Measurements from ENCODE around the gene SGSM2. TPM values are rescaled to one million over a fixed set of nuclear protein-coding genes. Genes with fewer than 3 reads are reported as not detected.

The SGSM2 gene
- total RNA-seq, 1 experiment from 2014 or later = 26.5 TPM

DNA sequence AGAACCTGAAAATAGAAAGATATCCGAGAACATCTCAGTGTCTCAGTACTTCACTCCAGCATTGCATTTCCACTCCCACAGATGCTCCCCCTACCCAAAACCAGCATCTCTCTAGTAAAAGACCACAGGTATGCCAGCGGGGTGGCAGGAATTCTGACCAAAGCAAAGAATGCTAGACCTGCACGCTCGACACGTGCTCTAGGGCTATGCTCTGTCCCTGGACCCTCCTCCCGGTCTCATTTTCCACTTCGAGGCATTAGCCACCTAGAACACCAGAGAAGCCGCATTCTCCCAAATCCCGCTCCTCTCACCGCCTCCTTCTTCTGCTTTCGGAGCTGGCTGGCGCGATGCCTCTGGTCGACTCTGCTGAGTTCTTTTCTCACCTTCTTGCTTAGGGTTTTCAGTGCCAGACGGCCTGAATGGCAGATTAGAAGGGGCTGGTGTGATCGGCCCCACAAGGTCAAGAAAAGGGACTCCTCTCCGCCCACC is 1.5 kb upstream of the SGSM2 start:
- Mint-ChIP-seq H3K4me3 (ENCODE audit: unreplicated experiment) (peak overlapping the region; percentile 96), H3K27ac (ENCODE audit: low read depth, unreplicated experiment) (peak overlapping the region; percentile 94), H3K36me3 (ENCODE audit: insufficient read depth, unreplicated experiment) (peaks cover 18% of the 10 kb centered on the region), H3K27me3 (ENCODE audit: insufficient read depth, unreplicated experiment) (no peaks in the 10 kb centered on the region), H3K9me3 (ENCODE audit: unreplicated experiment) (no peaks in the 10 kb centered on the region), H3K4me1 (ENCODE audit: insufficient read depth, unreplicated experiment) (peaks cover 8% of the 10 kb centered on the region)
- TF ChIP-seq, protein P1, sequence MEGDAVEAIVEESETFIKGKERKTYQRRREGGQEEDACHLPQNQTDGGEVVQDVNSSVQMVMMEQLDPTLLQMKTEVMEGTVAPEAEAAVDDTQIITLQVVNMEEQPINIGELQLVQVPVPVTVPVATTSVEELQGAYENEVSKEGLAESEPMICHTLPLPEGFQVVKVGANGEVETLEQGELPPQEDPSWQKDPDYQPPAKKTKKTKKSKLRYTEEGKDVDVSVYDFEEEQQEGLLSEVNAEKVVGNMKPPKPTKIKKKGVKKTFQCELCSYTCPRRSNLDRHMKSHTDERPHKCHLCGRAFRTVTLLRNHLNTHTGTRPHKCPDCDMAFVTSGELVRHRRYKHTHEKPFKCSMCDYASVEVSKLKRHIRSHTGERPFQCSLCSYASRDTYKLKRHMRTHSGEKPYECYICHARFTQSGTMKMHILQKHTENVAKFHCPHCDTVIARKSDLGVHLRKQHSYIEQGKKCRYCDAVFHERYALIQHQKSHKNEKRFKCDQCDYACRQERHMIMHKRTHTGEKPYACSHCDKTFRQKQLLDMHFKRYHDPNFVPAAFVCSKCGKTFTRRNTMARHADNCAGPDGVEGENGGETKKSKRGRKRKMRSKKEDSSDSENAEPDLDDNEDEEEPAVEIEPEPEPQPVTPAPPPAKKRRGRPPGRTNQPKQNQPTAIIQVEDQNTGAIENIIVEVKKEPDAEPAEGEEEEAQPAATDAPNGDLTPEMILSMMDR (IDR thresholded peaks at IDR 0.05; ENCODE audit: unreplicated experiment) = no peak
- DNase-seq (ENCODE audit: unreplicated experiment) = no peak
- POLR2A ChIA-PET = interaction anchor here (0.6 to 5.9 kb wide), 34 partner anchors 9 to 1382 kb away, joined by 3 to 111 read pairs (median 6); partner anchors contain the start of genes OVCA2, RPA1, SMG6 and SMYD4
- CTCF ChIA-PET = interaction anchor here (0.6 to 1.3 kb wide), 4 partner anchors 33 to 280 kb away, joined by 3 to 6 read pairs (median 4); partner anchors contain the start of genes SMG6 and SRR
- intact Hi-C loops (cut with micrococcal nuclease) = no loop called here
- TSS peak; percentile 54 for BruUV-seq (replicated peaks)

DNA sequence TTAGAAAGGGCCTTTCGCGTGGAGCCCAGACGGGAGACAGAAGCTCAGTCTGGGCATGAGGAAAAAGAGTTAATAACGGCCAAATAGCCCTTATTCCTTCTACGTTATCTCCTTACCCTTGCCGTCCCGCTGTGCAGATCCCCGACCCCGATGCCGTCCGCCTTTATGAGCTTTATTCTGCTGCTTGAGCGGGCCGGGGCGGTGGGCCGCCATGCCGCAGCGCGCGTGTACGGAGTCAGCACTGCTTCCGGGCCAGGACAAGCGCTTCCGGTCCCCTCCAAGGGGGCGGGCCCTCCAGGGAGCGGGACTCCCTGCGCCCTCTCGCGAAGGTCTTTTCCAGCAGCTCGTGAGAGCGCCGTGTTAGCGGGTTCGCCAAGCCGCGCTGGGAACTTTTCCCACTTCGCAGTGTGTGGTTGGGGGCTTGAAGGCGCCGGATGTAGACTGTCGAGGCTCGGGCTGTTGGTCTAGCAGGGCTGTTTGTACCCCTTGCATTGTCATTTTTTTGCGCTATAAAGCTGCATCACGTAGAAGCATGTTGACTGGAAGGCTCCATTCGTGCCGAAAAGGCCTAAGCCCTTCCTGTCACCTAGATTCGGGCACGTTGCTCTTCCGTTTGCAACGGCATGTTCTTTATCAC is 968 bp upstream of the SGSM2 start, which contains the start of gene TSR1:
Gene TSR1 (minus strand): TSS at position 243 of the 637 bp plus-strand sequence. CDS start 30 bp downstream, at position 213.
- H3K4me1 Mint-ChIP-seq (ENCODE audit: insufficient read depth, unreplicated experiment) = peaks cover 8% of the 10 kb centered on the region
- no TSS peak for BruUV-seq (replicated peaks)
- H3K9me3 Mint-ChIP-seq (ENCODE audit: unreplicated experiment) = no peaks in the 10 kb centered on the region
- CTCF ChIA-PET = interaction anchor here (0.6 to 1.3 kb wide), 4 partner anchors 16 to 578 kb away, joined by 3 to 5 read pairs (median 4); partner anchors contain the start of genes SMG6 and SRR
- DNase-seq (ENCODE audit: unreplicated experiment) = peak; percentile 93
- TF ChIP-seq, protein P1 (IDR thresholded peaks at IDR 0.05; ENCODE audit: unreplicated experiment) = no peak
- peak within 1 kb of the TSS; percentile 96 for H3K4me3 Mint-ChIP-seq (ENCODE audit: unreplicated experiment)
- intact Hi-C loops (cut with micrococcal nuclease) = no loop called here
- peaks cover 18% of the 10 kb centered on the region for H3K36me3 Mint-ChIP-seq (ENCODE audit: insufficient read depth, unreplicated experiment)
- POLR2A ChIA-PET = interaction anchor here (0.6 to 5.9 kb wide), 37 partner anchors 9 to 1382 kb away, joined by 3 to 111 read pairs (median 6); partner anchors contain the start of genes OVCA2, RPA1, SMG6 and SMYD4
- peak within 1 kb of the TSS; percentile 94 for H3K27ac Mint-ChIP-seq (ENCODE audit: low read depth, unreplicated experiment)
- no peaks in the 10 kb centered on the region for H3K27me3 Mint-ChIP-seq (ENCODE audit: insufficient read depth, unreplicated experiment)

DNA sequence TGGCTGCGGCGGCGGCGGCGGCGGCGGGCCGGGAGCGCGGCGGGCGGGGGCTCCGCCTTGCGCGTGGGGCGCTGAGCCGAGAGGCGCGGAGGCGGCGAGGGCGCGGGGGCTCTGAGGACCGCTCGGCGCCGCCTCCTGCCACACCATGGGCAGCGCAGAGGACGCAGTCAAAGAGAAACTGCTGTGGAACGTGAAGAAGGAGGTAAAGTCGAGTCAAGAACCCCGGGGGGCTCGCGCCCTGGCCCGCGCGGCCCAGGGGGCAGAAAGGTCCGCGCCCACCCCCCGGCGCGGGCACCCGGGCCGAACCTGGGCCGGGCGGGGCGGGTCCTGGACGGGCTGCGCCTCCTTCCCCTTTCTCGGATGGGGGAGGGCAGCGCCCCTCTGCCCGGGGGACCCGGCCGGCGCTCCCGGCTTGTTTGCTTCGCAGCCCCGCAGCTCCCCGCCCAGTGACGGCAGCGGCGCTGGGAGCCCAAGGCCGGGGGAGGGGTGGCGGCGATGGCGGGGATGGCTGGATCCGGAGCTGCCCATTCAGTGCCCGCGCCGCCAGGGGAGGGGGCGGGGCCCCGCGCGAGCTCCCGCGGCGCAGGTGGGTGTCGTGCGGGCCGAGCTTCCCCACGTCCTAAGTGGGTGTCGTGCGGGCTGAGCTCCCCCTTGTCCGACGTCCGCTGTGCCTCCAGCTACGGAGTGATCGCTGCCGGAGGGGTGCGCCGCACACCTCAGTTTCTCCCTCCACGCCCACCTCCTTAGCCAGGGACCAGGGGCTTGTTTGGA is 428 bp downstream of the SGSM2 start:
- Mint-ChIP-seq H3K36me3 (ENCODE audit: insufficient read depth, unreplicated experiment) (peaks cover 18% of the 10 kb centered on the region), H3K4me3 (ENCODE audit: unreplicated experiment) (peak overlapping the region; percentile 96), H3K27me3 (ENCODE audit: insufficient read depth, unreplicated experiment) (no peaks in the 10 kb centered on the region), H3K9me3 (ENCODE audit: unreplicated experiment) (no peaks in the 10 kb centered on the region), H3K4me1 (ENCODE audit: insufficient read depth, unreplicated experiment) (peaks cover 8% of the 10 kb centered on the region), H3K27ac (ENCODE audit: low read depth, unreplicated experiment) (no peak overlapping the region)
- intact Hi-C loops (cut with micrococcal nuclease) = no loop called here
- peak; percentile 42 for DNase-seq (ENCODE audit: unreplicated experiment)
- CTCF ChIA-PET = interaction anchor here (0.6 to 2.0 kb wide), 7 partner anchors 8 to 454 kb away, joined by 3 to 7 read pairs (median 3); no protein-coding TSS in a partner anchor
- POLR2A ChIA-PET = interaction anchor here (0.6 to 5.9 kb wide), 15 partner anchors 8 to 147 kb away, joined by 3 to 111 read pairs (median 6); partner anchors contain the start of genes SMG6 and SRR
- no TSS peak for BruUV-seq (replicated peaks)
- TF ChIP-seq, protein P1 (IDR thresholded peaks at IDR 0.05; ENCODE audit: unreplicated experiment) = no peak

Data from MCF 10A (cell line).